ENCODE data around the gene CDK10.

The CDK10 gene

DNA sequence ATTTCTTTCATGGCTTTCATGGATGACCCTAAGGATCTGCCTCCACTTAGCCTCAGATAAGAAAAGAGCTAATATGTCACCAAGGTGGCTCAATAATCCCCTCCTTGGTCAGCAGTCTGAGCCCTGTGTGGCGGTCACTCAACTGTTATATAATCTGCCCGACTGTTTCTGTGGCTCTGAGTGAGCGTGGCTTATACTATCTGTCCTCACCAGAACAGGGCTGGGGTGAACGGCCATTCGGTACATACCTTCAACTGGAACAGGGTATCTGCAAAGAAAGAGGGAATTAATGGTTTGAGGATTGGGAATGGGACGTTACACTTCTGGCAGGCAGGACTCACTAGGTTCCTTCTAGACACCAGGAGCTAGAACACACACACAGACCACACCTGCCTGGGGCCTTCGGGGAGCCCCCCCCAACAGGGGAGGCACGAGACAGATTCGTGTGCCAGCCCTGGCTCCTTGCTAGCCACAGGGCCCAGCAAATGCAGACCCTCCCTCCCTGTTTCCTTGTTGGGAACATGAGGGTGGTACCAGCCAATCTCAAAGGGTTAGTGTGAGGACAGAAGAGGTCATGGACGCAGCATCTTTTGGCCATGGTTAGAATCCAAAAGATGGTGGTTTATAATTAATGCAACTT is 32.7 kb upstream of the CDK10 start:
- TF ChIP-seq, protein P1, sequence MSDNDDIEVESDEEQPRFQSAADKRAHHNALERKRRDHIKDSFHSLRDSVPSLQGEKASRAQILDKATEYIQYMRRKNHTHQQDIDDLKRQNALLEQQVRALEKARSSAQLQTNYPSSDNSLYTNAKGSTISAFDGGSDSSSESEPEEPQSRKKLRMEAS (IDR thresholded peaks at IDR 0.05): no peak
- TF ChIP-seq EP300 (IDR thresholded peaks at IDR 0.05; ENCODE audit: borderline replicate concordance) (no peak), CEBPB (IDR thresholded peaks at IDR 0.05) (no peak), RAD21 (IDR thresholded peaks at IDR 0.05; ENCODE audit: low read depth) (no peak), TCF12 (IDR thresholded peaks at IDR 0.05; ENCODE audit: low read depth) (no peak), TEAD4 (IDR thresholded peaks at IDR 0.05) (no peak)
- TF ChIP-seq, protein P2, sequence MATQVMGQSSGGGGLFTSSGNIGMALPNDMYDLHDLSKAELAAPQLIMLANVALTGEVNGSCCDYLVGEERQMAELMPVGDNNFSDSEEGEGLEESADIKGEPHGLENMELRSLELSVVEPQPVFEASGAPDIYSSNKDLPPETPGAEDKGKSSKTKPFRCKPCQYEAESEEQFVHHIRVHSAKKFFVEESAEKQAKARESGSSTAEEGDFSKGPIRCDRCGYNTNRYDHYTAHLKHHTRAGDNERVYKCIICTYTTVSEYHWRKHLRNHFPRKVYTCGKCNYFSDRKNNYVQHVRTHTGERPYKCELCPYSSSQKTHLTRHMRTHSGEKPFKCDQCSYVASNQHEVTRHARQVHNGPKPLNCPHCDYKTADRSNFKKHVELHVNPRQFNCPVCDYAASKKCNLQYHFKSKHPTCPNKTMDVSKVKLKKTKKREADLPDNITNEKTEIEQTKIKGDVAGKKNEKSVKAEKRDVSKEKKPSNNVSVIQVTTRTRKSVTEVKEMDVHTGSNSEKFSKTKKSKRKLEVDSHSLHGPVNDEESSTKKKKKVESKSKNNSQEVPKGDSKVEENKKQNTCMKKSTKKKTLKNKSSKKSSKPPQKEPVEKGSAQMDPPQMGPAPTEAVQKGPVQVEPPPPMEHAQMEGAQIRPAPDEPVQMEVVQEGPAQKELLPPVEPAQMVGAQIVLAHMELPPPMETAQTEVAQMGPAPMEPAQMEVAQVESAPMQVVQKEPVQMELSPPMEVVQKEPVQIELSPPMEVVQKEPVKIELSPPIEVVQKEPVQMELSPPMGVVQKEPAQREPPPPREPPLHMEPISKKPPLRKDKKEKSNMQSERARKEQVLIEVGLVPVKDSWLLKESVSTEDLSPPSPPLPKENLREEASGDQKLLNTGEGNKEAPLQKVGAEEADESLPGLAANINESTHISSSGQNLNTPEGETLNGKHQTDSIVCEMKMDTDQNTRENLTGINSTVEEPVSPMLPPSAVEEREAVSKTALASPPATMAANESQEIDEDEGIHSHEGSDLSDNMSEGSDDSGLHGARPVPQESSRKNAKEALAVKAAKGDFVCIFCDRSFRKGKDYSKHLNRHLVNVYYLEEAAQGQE (IDR thresholded peaks at IDR 0.05; ENCODE audit: low read depth): no peak

DNA sequence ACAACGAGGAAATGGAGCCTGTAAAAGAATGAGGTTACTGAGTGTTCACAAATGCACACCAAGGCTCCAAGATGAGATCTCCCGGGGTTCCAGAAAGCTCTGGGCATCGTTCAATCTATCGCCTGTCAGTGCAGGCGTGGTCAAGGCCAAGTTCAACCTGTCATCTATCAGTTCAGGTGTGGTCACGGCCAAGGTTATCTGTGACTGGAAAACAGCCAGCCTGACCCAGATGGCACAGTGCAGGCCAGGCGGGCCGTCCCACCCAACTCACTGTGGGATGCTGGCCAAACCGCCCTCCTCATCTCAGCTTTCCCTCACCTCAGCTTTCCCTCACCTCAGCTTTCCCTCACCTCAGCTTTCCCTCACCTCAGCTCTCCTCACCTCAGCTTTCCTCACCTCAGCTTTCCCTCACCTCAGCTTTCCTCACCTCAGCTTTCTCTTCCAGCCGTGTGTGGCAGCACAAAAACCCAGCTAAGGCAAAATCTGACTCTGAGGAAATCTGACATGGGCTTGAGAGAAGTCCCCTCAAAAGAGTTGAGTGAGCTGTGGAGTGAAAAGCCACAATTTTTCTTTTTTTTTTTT is 31.3 kb upstream of the CDK10 start:
- TF ChIP-seq, protein P3, sequence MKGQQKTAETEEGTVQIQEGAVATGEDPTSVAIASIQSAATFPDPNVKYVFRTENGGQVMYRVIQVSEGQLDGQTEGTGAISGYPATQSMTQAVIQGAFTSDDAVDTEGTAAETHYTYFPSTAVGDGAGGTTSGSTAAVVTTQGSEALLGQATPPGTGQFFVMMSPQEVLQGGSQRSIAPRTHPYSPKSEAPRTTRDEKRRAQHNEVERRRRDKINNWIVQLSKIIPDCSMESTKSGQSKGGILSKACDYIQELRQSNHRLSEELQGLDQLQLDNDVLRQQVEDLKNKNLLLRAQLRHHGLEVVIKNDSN (IDR thresholded peaks at IDR 0.05): no peak
- TF ChIP-seq TCF12 (IDR thresholded peaks at IDR 0.05; ENCODE audit: low read depth): no peak
- TF ChIP-seq, protein P1 (IDR thresholded peaks at IDR 0.05): no peak
- TF ChIP-seq, protein P2 (IDR thresholded peaks at IDR 0.05; ENCODE audit: low read depth): no peak
- no peak for TF ChIP-seq CEBPB (IDR thresholded peaks at IDR 0.05)
- TF ChIP-seq EGR1 (IDR thresholded peaks at IDR 0.05): no peak
- no peak for TF ChIP-seq ZBTB7A (IDR thresholded peaks at IDR 0.05; ENCODE audit: low read depth)
- no peak for TF ChIP-seq YY1 (IDR thresholded peaks at IDR 0.05; ENCODE audit: low read depth)
- TF ChIP-seq NFIC (IDR thresholded peaks at IDR 0.05): no peak
- no peak for TF ChIP-seq RAD21 (IDR thresholded peaks at IDR 0.05; ENCODE audit: low read depth)
- no peak for TF ChIP-seq TEAD4 (IDR thresholded peaks at IDR 0.05)
- no peak for TF ChIP-seq TAF1 (IDR thresholded peaks at IDR 0.05; ENCODE audit: low read depth)
- TF ChIP-seq EP300 (IDR thresholded peaks at IDR 0.05; ENCODE audit: borderline replicate concordance): no peak
- no peak for TF ChIP-seq FOXM1 (IDR thresholded peaks at IDR 0.05; ENCODE audit: borderline replicate concordance, low read depth)
- no peak for TF ChIP-seq CREB1 (IDR thresholded peaks at IDR 0.05; ENCODE audit: low read depth)

DNA sequence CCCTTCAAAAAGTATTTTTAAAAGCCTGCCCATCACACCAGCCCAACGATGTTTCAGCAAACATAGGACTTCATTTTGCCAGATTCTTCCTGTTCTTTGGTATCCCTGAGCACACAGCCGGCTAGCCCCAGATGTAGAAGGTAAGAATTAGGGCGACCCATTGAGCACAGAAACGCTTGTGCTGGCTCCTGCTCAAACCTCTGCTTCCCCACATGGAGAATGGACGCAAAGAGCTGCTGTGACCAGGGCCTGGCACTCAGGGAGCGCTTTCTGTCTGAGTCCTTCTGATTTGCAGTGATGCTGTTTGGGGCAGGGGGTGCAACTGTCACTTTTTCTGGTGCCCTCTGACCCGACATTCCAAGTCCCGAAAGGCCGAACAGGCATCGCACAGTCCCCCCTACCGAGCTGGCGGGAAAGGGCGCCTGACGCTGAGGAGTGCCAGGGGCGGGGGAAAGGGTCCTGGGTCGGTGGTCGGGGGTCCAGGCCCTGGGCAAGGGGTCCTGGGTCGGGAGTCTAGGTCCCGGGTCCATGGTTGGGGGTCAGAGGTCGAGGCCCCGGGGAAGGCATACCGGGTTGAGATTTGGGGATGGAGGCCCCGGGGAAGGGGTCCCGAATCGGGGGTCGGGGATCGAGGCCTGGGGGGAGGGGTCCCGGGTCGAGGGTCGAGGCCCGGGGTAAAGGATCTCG is 29.9 kb upstream of the CDK10 start:
- TF ChIP-seq, protein P2 (IDR thresholded peaks at IDR 0.05; ENCODE audit: low read depth): no peak
- TF ChIP-seq, protein P3 (IDR thresholded peaks at IDR 0.05): no peak

DNA sequence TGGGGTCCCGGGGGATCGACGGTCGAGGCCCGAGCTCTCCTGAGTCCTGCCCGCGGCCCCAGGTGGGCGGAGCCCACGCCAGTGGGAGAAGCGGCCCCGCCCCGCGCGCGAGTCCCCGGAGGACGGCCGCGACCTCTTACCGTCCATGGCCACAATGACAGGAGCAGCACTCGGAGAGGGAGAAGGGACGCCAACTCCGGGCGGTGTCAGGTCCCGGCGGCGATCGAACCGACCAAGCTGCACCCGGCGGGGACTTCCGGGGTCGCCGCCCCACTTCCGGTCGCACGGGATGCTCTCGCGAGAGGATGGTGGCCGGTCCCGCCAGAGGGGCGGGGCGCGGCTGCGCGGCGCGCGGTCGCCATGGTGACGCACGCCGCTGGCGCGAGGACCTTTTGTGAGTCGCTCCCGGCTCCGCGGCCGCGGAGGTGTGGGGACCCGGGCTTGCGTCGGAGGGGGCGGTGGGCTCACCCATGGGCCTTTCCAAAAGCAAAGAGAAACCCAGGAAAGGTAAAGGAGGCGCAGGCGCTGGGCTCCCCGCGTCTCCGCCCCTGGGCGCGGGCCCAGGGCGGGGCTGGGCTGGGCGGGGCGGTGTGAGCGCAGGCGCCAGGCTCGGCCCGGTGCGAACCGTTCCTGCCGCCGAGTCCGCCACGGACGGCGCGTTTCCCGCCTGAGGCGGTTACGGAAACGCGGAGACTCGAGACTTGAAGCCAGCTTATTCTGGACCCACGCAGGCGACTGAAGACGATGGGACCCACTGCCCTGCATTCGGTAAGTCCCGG is 28.9 kb upstream of the CDK10 start, which contains the start of the genes CHMP1A and SPATA33:
CHMP1A (minus strand) TSS at position 267 of the 779 bp plus-strand sequence; CDS start at position 147, 120 bp downstream.
SPATA33 (plus strand) TSS at position 395 of the 779 bp plus-strand sequence; CDS start at position 471, 76 bp downstream.
- TF ChIP-seq TAF1 (IDR thresholded peaks at IDR 0.05; ENCODE audit: low read depth) (peak; percentile 73), RAD21 (IDR thresholded peaks at IDR 0.05; ENCODE audit: low read depth) (no peak), CREB1 (IDR thresholded peaks at IDR 0.05; ENCODE audit: low read depth) (no peak), EP300 (IDR thresholded peaks at IDR 0.05; ENCODE audit: borderline replicate concordance) (no peak), TCF12 (IDR thresholded peaks at IDR 0.05; ENCODE audit: low read depth) (no peak), EGR1 (IDR thresholded peaks at IDR 0.05) (no peak), FOXM1 (IDR thresholded peaks at IDR 0.05; ENCODE audit: borderline replicate concordance, low read depth) (no peak), YY1 (IDR thresholded peaks at IDR 0.05; ENCODE audit: low read depth) (no peak), ZBTB7A (IDR thresholded peaks at IDR 0.05; ENCODE audit: low read depth) (no peak), NFIC (IDR thresholded peaks at IDR 0.05) (no peak), TEAD4 (IDR thresholded peaks at IDR 0.05) (no peak), CEBPB (IDR thresholded peaks at IDR 0.05) (no peak)
- TF ChIP-seq, protein P3 (IDR thresholded peaks at IDR 0.05): no peak
- TF ChIP-seq, protein P1 (IDR thresholded peaks at IDR 0.05): peak; percentile 87
- TF ChIP-seq, protein P2 (IDR thresholded peaks at IDR 0.05; ENCODE audit: low read depth): no peak

Measured in Ishikawa (cell line).